Right ventricle myocardium superior (tissue), 1 donor: ENCODE measurements around the gene DHRS1. TPM values are rescaled to one million over a fixed set of nuclear protein-coding genes. Genes with fewer than 3 reads are reported as not detected.

Source experiments
- ATAC-seq: fragments of 200-7000 bp; cut with Tn5 transposase; one replicate; pipeline ENCODE4 v1.9.1; 2020; ENCODE audit warnings: mild to moderate bottlenecking; ENCODE audit not compliant: poor library complexity
- DNase-seq: peaks from one replicate; pipeline ENCODE4 v3.0.0-alpha.2; 2020
- intact Hi-C: fragments of 100-400 bp; cut with DNase I; formaldehyde crosslinking; loops from one replicate; pipeline ENCODE4 v1.11.2; 2022
- total RNA-seq: library from RNA; stranded (reverse); fragmentation: NEBNext Ultra II Directional; extraction: Animal tissue kit (Norgen Biotek cat#: 25700); gene quantifications from one replicate; pipeline ENCODE4 v1.2.1, GENCODE V29; 2021
- donor health status: DM: no; HTN: yes; CAD: no; lungs with severe emphysema.

Gene DHRS1
- total RNA-seq, 1 donor from 2014 or later = 5.2 TPM

DNA sequence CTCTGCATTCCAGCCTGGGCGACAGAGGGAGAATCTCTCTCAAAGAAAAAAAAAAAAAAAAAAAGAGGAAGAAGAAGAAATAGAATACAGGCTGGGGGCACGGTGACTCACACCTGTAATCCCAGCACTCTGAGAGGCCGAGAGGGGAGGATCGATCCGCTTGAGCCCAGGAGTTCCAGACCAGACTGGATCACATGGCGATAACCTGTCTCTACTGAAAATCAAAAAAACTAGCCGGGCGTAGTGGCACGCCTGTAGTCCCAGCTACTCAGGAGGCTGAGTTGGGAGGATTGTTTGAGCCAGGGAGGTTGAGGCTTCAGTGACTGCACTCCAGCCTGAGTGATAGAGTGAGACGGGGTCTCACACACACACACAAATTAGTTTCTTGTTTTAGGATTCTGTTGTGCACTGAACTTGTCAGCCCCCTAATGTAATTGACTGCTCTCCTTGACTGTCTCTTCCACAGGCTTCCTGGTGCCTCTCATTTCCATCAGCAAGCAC is 56.2 kb downstream of the DHRS1 start:
- ATAC-seq (peak; percentile 0), DNase-seq (no peak)
- intact Hi-C loops = loop anchor here (2.0 kb wide), 1 partner anchor 53 kb away; no protein-coding TSS in a partner anchor

DNA sequence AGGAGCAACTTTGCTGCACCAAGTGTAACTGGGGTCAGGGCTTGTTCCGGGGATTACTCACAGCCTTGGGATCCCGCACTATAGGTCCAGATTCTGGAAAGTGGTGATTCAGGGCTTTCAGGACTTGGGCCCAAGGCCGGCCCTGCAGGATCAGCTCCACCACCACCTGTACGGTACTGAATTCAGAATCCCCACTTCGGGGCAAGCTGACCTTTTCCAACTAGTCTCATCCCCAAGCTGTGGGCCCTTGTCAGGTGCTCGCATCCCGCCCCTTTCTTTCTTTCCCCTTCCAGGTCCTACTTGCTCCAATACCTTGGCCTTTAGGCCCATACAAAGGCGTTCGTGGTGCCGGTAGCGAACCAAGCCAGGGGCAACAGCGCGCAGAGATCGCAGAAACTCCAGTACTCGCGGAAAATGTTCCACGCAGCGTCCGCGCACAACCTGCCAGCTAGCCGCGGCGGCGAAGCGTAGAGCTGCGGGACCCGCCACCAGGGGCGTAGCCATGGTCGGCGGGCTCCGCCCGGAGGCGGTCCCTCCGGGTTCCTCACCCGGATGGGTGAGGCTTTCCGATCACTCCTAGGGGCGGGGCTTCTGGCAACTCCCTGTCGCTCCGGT is 57.6 kb downstream of the DHRS1 start:
- ATAC-seq (peak; percentile 95), DNase-seq (peak; percentile 94)
- intact Hi-C loops = loop anchor here (2.0 kb wide), 1 partner anchor 55 kb away; no protein-coding TSS in a partner anchor

Other genes with a start within 250 kb of the DHRS1 start
- 0.08 TPM for gene CARMIL3, start 247.8 kb downstream of the DHRS1 start, total RNA-seq
- not detected for gene CPNE6, start 228.2 kb downstream of the DHRS1 start, total RNA-seq
- 2.7 TPM for gene PCK2, start 205.5 kb downstream of the DHRS1 start, total RNA-seq
- 81.7 TPM for gene DCAF11, start 185.0 kb downstream of the DHRS1 start, total RNA-seq
- 0.75 TPM for gene NRL, start 184.8 kb downstream of the DHRS1 start, total RNA-seq
- gene FITM1, start 169.1 kb downstream of the DHRS1 start, total RNA-seq = 126 TPM
- gene PSME1, start 163.6 kb downstream of the DHRS1 start, total RNA-seq = 129 TPM
- gene EMC9, start 158.2 kb downstream of the DHRS1 start, total RNA-seq = 14.4 TPM
- 88.8 TPM for gene PSME2, start 153.2 kb downstream of the DHRS1 start, total RNA-seq
- 29.5 TPM for gene RNF31, start 152.3 kb downstream of the DHRS1 start, total RNA-seq
- 24.0 TPM for gene IRF9, start 138.5 kb downstream of the DHRS1 start, total RNA-seq
- 1.7 TPM for gene REC8, start 127.7 kb downstream of the DHRS1 start, total RNA-seq
- gene IPO4, start 111.0 kb downstream of the DHRS1 start, total RNA-seq = 10.5 TPM
- gene TM9SF1, start 104.3 kb downstream of the DHRS1 start, total RNA-seq = 19.2 TPM
- gene TSSK4, start 94.1 kb downstream of the DHRS1 start, total RNA-seq = not detected
- 26.6 TPM for gene CHMP4A, start 86.3 kb downstream of the DHRS1 start, total RNA-seq
- 18.9 TPM for gene MDP1, start 83.7 kb downstream of the DHRS1 start, total RNA-seq
- 212 TPM for gene NEDD8, start 67.4 kb downstream of the DHRS1 start, total RNA-seq
- gene GMPR2, start 66.9 kb downstream of the DHRS1 start, total RNA-seq = 26.2 TPM
- 28.7 TPM for gene TINF2, start 57.2 kb downstream of the DHRS1 start, total RNA-seq
- gene TGM1, start 36.6 kb downstream of the DHRS1 start, total RNA-seq = 1.1 TPM
- gene RABGGTA, start 28.2 kb downstream of the DHRS1 start, total RNA-seq = 20.3 TPM
- 23.4 TPM for gene NOP9, start 70 bp upstream of the DHRS1 start, total RNA-seq
- gene CIDEB, start 8.2 kb upstream of the DHRS1 start, total RNA-seq = 2.9 TPM
- 0.65 TPM for gene LTB4R2, start 10.4 kb upstream of the DHRS1 start, total RNA-seq
- gene LTB4R, start 11.7 kb upstream of the DHRS1 start, total RNA-seq = 1.8 TPM
- gene ADCY4, start 35.3 kb upstream of the DHRS1 start, total RNA-seq = 20.6 TPM
- gene RIPK3, start 40.2 kb upstream of the DHRS1 start, total RNA-seq = 2.9 TPM
- gene NFATC4, start 68.4 kb upstream of the DHRS1 start, total RNA-seq = 25.6 TPM
- gene NYNRIN, start 99.2 kb upstream of the DHRS1 start, total RNA-seq = 8.8 TPM
- 0.65 TPM for gene CBLN3, start 129.9 kb upstream of the DHRS1 start, total RNA-seq
- 22.5 TPM for gene KHNYN, start 130.2 kb upstream of the DHRS1 start, total RNA-seq
- gene SDR39U1, start 143.0 kb upstream of the DHRS1 start, total RNA-seq = 84.7 TPM
- 1.9 TPM for gene CMA1, start 208.5 kb upstream of the DHRS1 start, total RNA-seq